ENCODE measurements around the gene ABL1.

ABL1 gene

GRCh38 chr9:130917168-130917960, 82.3 kb downstream of the ABL1 start:
- no peaks in the 10 kb centered on the region for H3K27me3 ChIP-seq
- H3K9me3 ChIP-seq: no peaks in the 10 kb centered on the region
- no peaks in the 10 kb centered on the region; the same call in 1 of the 2 replicates for H3K4me1 ChIP-seq
- no peak overlapping the region for H3K4me3 ChIP-seq (ENCODE audit: low read depth, low read length)
- no peak for TF ChIP-seq CTCF (IDR thresholded peaks at IDR 0.05; ENCODE audit: low read depth, low read length)
- DNase-seq: no peak
- H3K36me3 ChIP-seq: no peaks in the 10 kb centered on the region

- no peak for DNase-seq
- no peaks in the 10 kb centered on the region for H3K27me3 ChIP-seq
- H3K4me3 ChIP-seq (ENCODE audit: low read depth, low read length): no peak overlapping the region
- no peaks in the 10 kb centered on the region for H3K9me3 ChIP-seq
- no peak for TF ChIP-seq CTCF (IDR thresholded peaks at IDR 0.05; ENCODE audit: low read depth, low read length)
- no peaks in the 10 kb centered on the region; the same call in 1 of the 2 replicates for H3K4me1 ChIP-seq
- H3K36me3 ChIP-seq: no peaks in the 10 kb centered on the region
Observed at GRCh38 chr9:130918101-130918825, 83.2 kb downstream of the ABL1 start.

GRCh38 chr9:130918826-130919558, 83.9 kb downstream of the ABL1 start:
- Histone ChIP-seq H3K9me3 (no peaks in the 10 kb centered on the region), H3K4me1 (no peaks in the 10 kb centered on the region; the same call in 1 of the 2 replicates), H3K36me3 (no peaks in the 10 kb centered on the region), H3K4me3 (ENCODE audit: low read depth, low read length) (no peak overlapping the region), H3K27me3 (no peaks in the 10 kb centered on the region)
- no peak for DNase-seq
- no peak for TF ChIP-seq CTCF (IDR thresholded peaks at IDR 0.05; ENCODE audit: low read depth, low read length)

- no peak for DNase-seq
- Histone ChIP-seq H3K27me3 (no peaks in the 10 kb centered on the region), H3K9me3 (no peaks in the 10 kb centered on the region), H3K4me1 (no peaks in the 10 kb centered on the region), H3K4me3 (ENCODE audit: low read depth, low read length) (no peak overlapping the region), H3K36me3 (no peaks in the 10 kb centered on the region)
- no peak for TF ChIP-seq CTCF (IDR thresholded peaks at IDR 0.05; ENCODE audit: low read depth, low read length)
Observed at GRCh38 chr9:130919559-130920145, 84.6 kb downstream of the ABL1 start.

- Histone ChIP-seq H3K4me1 (no peaks in the 10 kb centered on the region), H3K27me3 (no peaks in the 10 kb centered on the region), H3K9me3 (no peaks in the 10 kb centered on the region), H3K36me3 (no peaks in the 10 kb centered on the region), H3K4me3 (ENCODE audit: low read depth, low read length) (no peak overlapping the region)
- no peak for TF ChIP-seq CTCF (IDR thresholded peaks at IDR 0.05; ENCODE audit: low read depth, low read length)
- DNase-seq: no peak
Observed at GRCh38 chr9:130920233-130920632, 85.2 kb downstream of the ABL1 start.

Data from BE2C (cell line).